ENCODE measurements around the gene NT5C.

- TF ChIP-seq GATA3 (IDR thresholded peaks at IDR 0.05; ENCODE audit: low read depth, low read length) (no peak), GATA2 (IDR thresholded peaks at IDR 0.05; ENCODE audit: low read depth, low read length) (no peak)
Observed at GRCh38 chr17:75144816-75145512, 13.4 kb upstream of the NT5C start.

All from SH-SY5Y (cell line).